GM12892 (cell line): ENCODE results near the gene L3HYPDH.

Experiments used
- POLR2A ChIP-seq: IDR thresholded peaks from 2 replicates; pipeline ENCODE4 v1.6.1; 2011; ENCODE audit warnings: low read depth, low read length, control low read depth
- POLR2AphosphoS5 ChIP-seq: IDR thresholded peaks from 2 replicates; pipeline ENCODE4 v1.6.1; 2011; ENCODE audit warnings: low read depth, low read length, control low read depth
- TAF1 ChIP-seq: IDR thresholded peaks from 2 replicates; pipeline ENCODE4 v1.6.1; 2011; ENCODE audit warnings: low read depth, mild to moderate bottlenecking, control low read depth, low read length, borderline replicate concordance

- TF ChIP-seq POLR2AphosphoS5, result no peak
- no peak for TF ChIP-seq TAF1
- no peak for TF ChIP-seq POLR2A
These were observed 19.0 kb upstream of the L3HYPDH start for GRCh38 chr14:59503256-59503655.
